ENCODE data around the gene ZNF324. TPM values are rescaled to one million over a fixed set of nuclear protein-coding genes. Genes with fewer than 3 reads are reported as not detected.

The ZNF324 gene
- total and polyA plus RNA-seq, 2 of the 8 experiments (the other 6 are each of a cell fraction or from before 2014, with no cell fraction given), result 5.1 to 5.8 TPM

GRCh38 chr19:58479303-58479702 is 12.4 kb downstream of the ZNF324 start:
- POLR2A ChIA-PET (ENCODE audit: partially characterized antibody), result interaction anchor here (1.2 to 3.0 kb wide), 3 partner anchors 10 to 94 kb away, joined by 3 to 14 read pairs (median 6); partner anchors contain the start of genes MZF1 and ZBTB45
- H4K5ac ChIP-seq (ENCODE audit: insufficient read length, low read depth, low read length), result no peak overlapping the region
- H2AK5ac ChIP-seq (ENCODE audit: low read depth, low read length), result no peak overlapping the region

More at GRCh38 chr19:58479303-58479702, 12.4 kb downstream of the ZNF324 start:
- Histone ChIP-seq H3K4me2 (ENCODE audit: insufficient read depth in 1 of 2, low read depth in 2 of 2, low read length in 2 of 2) (no peak overlapping the region), H3K14ac (ENCODE audit: insufficient read length) (no peak overlapping the region), H3K27me3 (replicated peaks in 1 of 4; ENCODE audit: control insufficient read depth in 3 of 4, extremely low read depth in 1 of 4, insufficient read depth in 3 of 4, low read length in 3 of 4) (peaks cover 0 to 3% (median 0%) of the 10 kb centered on the region in 4 experiments; a peak in 2 of 7 replicates), H3K4me1 (replicated peaks in 1 of 4; ENCODE audit: control insufficient read depth in 3 of 4, insufficient read depth in 4 of 4, low read length in 3 of 4) (peaks cover 0 to 6% (median 5%) of the 10 kb centered on the region in 4 experiments; a peak in 6 of 7 replicates), H3K23me2 (ENCODE audit: low read depth, low read length) (peaks cover 14% of the 10 kb centered on the region), H3K23ac (ENCODE audit: insufficient read length) (no peak overlapping the region), H3K4ac (replicated peaks; ENCODE audit: insufficient read length, low read depth, low read length) (no peak overlapping the region), H2BK15ac (ENCODE audit: low read length) (no peak overlapping the region), H3K18ac (ENCODE audit: extremely low read depth, low read length) (no peak overlapping the region), H3K9ac (replicated peaks in 1 of 4; ENCODE audit: extremely low read depth in 1 of 4, low read depth in 3 of 4, low read length in 3 of 4) (no peak overlapping the region), H2AFZ (ENCODE audit: low read length) (no peak overlapping the region), H3K27ac (ENCODE audit: low read depth, low read length) (no peak overlapping the region), H2BK120ac (replicated peaks; ENCODE audit: low read depth, low read length) (no peak overlapping the region), H3K79me1 (ENCODE audit: low read depth, low read length) (no peaks in the 10 kb centered on the region), H3K4me3 (ENCODE audit: extremely low read depth in 1 of 4, insufficient read depth in 2 of 4, low read depth in 3 of 4, low read length in 4 of 4) (no peak overlapping the region), H2BK5ac (ENCODE audit: low read depth, low read length) (no peak overlapping the region), H3K36me3 (ENCODE audit: control insufficient read depth in 2 of 4, insufficient read depth in 4 of 4, low read length in 3 of 4) (peaks cover 0 to 2% (median 0%) of the 10 kb centered on the region in 4 experiments; a peak in 2 of 8 replicates), H3K56ac (replicated peaks; ENCODE audit: insufficient read length, low read depth, low read length) (no peak overlapping the region), H4K20me1 (replicated peaks in 1 of 2; ENCODE audit: control insufficient read depth in 1 of 2, insufficient read depth in 2 of 2, low read length in 2 of 2) (no peaks in the 10 kb centered on the region), H2BK12ac (ENCODE audit: low read depth, low read length) (no peak overlapping the region), H3K9me3 (ENCODE audit: insufficient read depth in 2 of 2, low read depth in 1 of 2, low read length in 1 of 2) (no peaks in the 10 kb centered on the region), H3K79me2 (ENCODE audit: control insufficient read depth in 1 of 2, insufficient read depth in 2 of 2, low read length in 2 of 2) (no peaks in the 10 kb centered on the region), H4K8ac (ENCODE audit: extremely low read depth, insufficient read depth, low read length) (no peak overlapping the region), H2BK20ac (ENCODE audit: low read length) (no peak overlapping the region), H4K91ac (replicated peaks; ENCODE audit: insufficient read length, low read length) (no peak overlapping the region)
- 87% methylated on average over 7 of the region's 7 CpGs; no CpG with 5 or more reads in 1 of the 2 experiments for WGBS, 2 experiments (ENCODE audit: extremely low coverage in 1 of 2, insufficient coverage in 1 of 2, insufficient read length in 1 of 2, insufficient replicate concordance in 2 of 2, low coverage in 1 of 2, low lambda C conversion rate in 2 of 2, missing lambda C conversion rate in 1 of 2)
- DNase-seq (ENCODE audit: low read depth in 1 of 2, low spot score in 2 of 2), result no peak
- TF ChIP-seq, protein P1, sequence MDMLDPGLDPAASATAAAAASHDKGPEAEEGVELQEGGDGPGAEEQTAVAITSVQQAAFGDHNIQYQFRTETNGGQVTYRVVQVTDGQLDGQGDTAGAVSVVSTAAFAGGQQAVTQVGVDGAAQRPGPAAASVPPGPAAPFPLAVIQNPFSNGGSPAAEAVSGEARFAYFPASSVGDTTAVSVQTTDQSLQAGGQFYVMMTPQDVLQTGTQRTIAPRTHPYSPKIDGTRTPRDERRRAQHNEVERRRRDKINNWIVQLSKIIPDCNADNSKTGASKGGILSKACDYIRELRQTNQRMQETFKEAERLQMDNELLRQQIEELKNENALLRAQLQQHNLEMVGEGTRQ (IDR thresholded peaks at IDR 0.05; ENCODE audit: low read length), result no peak
- TF ChIP-seq SIX5 (IDR thresholded peaks at IDR 0.05; ENCODE audit: low read depth, low read length) (no peak), SAP30 (IDR thresholded peaks at IDR 0.05; ENCODE audit: insufficient read depth, insufficient replicate concordance, low read length) (no peak), CTBP2 (IDR thresholded peaks at IDR 0.05; ENCODE audit: borderline replicate concordance, insufficient read depth, insufficient read length, low read length) (no peak)
- TF ChIP-seq, protein P2, sequence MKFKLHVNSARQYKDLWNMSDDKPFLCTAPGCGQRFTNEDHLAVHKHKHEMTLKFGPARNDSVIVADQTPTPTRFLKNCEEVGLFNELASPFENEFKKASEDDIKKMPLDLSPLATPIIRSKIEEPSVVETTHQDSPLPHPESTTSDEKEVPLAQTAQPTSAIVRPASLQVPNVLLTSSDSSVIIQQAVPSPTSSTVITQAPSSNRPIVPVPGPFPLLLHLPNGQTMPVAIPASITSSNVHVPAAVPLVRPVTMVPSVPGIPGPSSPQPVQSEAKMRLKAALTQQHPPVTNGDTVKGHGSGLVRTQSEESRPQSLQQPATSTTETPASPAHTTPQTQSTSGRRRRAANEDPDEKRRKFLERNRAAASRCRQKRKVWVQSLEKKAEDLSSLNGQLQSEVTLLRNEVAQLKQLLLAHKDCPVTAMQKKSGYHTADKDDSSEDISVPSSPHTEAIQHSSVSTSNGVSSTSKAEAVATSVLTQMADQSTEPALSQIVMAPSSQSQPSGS (IDR thresholded peaks at IDR 0.05; ENCODE audit: low read length), result no peak
- FAIRE-seq, result no peak
- CTCF ChIA-PET (ENCODE audit: partially characterized antibody), result interaction anchor here (0.9 kb wide), 1 partner anchor 24 kb away, joined by 3 read pairs; no protein-coding TSS in a partner anchor
